Left colon (tissue), 2 donors: ENCODE measurements around the gene SMYD2. TPM values are rescaled to one million over a fixed set of nuclear protein-coding genes. Genes with fewer than 3 reads are reported as not detected.

ENCODE experiments used
- ATAC-seq: fragments of 200-7000 bp; cut with Tn5 transposase; one replicate; pipeline ENCODE4 v1.9.1; 2020; ENCODE audit warnings: mild to moderate bottlenecking, moderate library complexity
- DNase-seq, 2 donors: peaks; one replicate each; pipeline ENCODE4 v3.0.0-alpha.2; 2020
- intact Hi-C, 2 donors: fragments of 100-400 bp; cut with DNase I in 1 of 2; cut with micrococcal nuclease in 1 of 2; formaldehyde crosslinking; loops; one replicate each; pipeline versions ENCODE4 v1.11.2 to v1.14.0; 2022; cut with DNase I, micrococcal nuclease
- total RNA-seq, 2 donors: library from RNA; stranded (reverse); fragmentation: NEBNext Ultra II Directional; extraction: Animal tissue kit (Norgen Biotek cat#: 25700); gene quantifications; one replicate each; pipeline ENCODE4 v1.2.1, GENCODE V29; 2021
- donor health status: DM: no; HTN: no; CAD: no.
- donor health status: DM: yes; HTN: yes; CAD: no.

SMYD2 gene
- total RNA-seq, 2 donors from 2014 or later: 17.7 to 21.1 TPM

DNA sequence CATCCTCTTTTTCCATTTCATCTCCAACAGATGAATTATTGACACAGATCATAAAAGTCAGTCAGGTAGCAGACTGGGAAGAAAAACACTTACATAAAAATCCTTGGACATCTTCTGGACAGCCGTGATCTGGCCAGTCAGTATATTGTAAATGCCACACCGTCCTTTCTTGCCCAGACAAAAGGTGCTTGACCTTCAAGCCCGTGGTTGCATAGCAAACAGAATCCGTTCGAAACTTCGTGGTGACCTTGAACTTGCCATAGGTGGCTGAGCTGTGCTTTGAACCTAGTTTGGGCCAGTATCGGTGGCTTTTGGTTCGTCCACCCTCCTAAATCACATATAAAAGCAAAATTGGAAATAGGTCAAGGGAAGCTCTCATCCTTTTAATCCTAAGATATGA is 88.4 kb downstream of the SMYD2 start:
- ATAC-seq (no peak), DNase-seq (no peak)
- intact Hi-C loops: no loop called here

DNA sequence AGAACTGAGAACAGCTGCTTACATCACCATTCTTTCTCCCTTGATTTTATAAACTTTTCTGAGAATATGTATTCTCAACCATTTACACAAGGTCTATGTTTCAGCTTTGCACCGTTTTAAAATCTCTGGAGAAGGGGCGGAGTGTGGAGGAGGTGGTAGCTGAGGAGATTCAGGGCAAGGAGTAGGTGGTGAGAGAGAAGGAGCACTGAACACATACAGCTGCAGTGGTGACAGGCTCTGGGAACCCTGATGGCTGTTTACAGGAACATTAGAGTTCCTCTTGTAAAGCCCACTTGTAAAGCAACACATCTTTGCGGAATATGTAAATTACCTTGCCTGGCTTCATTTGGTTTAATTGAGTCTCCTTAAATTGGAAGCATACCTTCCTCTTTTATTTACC is 89.7 kb downstream of the SMYD2 start:
- intact Hi-C loops: no loop called here
- no peak for DNase-seq
- no peak for ATAC-seq

DNA sequence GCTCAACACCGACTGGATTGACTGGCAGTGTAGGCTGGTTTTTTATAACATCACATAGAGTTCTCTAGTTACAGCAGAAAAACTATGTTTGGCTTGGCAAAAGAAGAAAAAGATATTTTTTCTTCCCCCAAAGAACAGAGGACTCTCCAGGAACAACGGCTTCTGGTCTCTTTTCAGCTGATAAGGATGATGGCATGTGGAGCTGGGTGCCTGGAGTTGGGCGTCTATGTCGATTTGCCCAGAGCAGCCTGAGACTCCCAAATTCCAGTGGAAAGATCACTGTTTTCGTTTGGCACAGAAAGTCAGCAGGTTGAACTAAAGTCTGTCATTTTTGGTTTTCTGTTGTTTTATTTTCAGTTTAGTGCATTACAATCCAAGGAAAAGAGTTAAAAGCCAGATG is 91.1 kb downstream of the SMYD2 start:
- no peak for DNase-seq
- ATAC-seq: no peak
- intact Hi-C loops: no loop called here

DNA sequence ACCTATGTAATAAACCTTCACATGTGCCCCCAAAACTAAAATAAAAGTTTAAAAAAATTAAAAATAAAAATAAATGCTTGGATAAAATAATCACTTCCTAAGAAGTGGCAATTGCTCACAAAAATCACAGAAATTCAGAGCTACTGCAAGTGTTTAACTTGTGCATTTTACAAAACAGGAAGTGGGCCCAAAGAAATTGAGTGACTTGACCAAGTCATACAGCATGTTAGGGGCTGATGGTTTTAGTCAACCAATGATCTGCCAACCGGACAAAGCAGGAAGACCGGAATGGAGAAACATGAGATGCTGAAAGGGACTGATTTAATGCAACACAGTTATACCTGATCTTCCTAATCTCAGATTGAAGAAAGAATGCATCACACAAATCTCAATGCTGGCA is 96.5 kb downstream of the SMYD2 start:
- ATAC-seq (no peak), DNase-seq (no peak)
- intact Hi-C loops: no loop called here

DNA sequence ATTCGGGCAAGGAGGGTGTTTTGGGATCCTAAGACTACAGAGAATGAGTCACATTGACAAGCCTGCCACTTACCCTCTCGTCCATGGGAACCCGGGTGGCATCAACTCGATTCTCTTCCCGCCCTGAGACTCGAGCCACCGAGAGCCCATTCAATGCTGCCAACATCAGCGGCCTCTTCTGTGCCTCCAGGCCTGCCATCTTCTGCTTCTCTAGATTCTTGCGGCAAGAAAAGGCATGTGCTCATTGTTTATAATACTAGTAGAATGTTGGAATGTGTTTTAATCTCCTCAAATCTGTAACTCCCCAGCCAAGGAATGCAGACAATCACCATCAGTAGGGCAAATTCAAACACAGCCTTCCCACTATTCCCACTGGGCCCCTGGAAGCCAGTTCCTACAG is 96.9 kb downstream of the SMYD2 start:
- intact Hi-C loops: no loop called here
- DNase-seq: no peak
- no peak for ATAC-seq

DNA sequence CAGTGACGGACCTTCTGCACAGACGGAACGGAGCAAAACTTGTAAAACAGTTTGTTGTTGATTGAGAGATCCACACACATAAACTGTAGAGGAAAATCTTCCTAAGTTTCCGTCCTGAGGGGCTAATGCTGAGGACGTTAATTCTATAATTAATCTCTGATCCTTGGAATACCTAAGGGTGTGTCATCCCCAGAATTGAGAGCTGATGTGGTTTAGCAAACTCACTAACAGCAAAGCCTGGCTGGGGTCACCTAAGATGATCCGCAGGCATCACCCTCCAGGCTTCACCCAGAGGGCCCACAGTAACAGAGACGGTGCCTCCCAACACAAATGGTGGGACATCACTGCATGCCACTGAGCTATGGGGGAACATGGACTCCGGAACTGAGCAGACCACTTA is 97.5 kb downstream of the SMYD2 start:
- intact Hi-C loops: no loop called here
- no peak for DNase-seq
- ATAC-seq: no peak

DNA sequence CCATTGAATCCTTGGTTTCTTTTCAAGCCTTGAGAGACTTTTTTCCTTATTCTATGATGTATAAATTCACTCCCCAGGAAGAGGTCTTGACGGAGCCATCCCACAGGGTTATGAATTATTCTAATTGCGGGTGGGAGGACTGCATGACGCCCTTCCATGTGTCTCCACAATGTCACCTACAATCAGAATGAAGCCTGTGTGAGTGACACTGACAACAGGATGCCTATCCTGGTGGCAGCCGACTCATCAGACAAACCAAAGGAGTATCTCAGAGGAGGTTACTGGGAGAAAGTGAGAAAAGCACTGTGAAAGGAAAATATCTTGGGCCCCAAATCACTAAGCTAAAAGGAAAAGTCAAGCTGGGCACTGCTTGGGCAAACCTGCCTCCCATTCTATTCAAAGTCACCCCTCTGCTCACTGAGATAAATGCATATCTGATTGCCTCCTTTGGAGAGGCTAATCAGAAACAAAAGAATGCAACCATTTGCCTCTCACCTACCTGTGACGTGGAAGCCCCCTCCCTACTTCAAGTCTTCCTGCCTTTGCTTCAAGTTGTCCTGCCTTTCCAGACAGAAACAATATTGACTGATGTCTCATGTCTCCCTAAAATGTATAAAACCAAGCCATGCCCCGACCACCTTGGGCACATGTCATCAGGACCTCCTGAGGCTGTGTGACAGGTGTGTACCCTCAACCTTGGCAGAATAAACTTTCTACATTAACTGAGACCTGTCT is 98.4 kb downstream of the SMYD2 start:
- intact Hi-C loops: no loop called here
- DNase-seq (no peak), ATAC-seq (no peak)

DNA sequence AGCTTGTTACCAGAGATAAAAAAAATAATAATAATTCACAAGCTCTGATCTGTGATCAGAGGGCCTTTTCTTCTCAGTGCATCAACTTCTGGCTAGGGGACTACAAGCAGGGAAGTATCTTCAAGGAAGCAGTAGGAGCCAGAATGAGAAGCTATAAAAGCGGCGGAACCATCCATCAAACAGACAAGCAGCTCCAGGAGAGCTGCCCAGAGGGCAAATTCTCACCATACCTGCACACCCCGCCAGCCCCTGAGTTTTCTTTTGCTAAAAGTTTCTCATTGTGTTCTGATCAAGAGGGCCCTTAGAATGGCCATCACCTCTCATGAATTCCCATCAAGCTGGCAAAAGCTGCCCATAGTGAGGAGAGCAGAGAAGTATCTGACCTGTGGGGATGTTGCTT is 99.4 kb downstream of the SMYD2 start:
- no peak for ATAC-seq
- intact Hi-C loops: no loop called here

DNA sequence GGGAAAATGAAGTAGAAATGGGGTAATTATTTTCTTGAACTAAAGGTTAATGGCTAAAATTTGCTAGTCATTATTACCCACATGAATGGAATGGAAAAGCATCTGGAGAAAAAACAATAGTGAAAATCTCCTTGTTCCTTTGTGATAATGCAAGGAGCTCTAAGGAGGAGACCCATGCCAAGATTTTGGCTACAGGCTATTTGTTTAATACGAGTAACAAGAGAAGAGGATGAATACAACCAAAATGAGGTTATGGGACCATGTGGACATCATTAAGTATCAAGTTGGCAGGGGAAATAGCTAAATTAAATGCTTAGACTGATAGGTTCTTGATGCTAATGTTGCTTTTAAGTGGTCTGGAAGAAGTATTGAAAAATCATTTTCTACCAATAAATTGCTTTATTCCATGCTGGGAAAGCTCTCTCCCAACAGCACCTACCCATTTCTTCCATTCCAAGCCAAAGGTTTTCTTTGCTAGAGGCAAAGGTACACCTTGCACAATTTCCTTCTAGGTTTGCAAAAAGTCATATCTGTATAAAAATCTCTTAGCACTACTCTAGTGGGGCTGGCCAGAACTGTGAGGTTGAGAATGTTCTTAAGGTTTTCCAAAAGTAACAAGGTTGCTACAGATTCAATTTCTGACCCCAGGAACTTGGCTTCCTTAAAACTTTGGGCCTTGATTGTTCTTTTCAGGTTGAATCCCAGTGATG is 100.2 kb downstream of the SMYD2 start:
- no peak for DNase-seq
- ATAC-seq: no peak
- intact Hi-C loops: no loop called here

More for the DNA sequence above, 99.4 kb downstream of the SMYD2 start:
- no peak for DNase-seq

DNA sequence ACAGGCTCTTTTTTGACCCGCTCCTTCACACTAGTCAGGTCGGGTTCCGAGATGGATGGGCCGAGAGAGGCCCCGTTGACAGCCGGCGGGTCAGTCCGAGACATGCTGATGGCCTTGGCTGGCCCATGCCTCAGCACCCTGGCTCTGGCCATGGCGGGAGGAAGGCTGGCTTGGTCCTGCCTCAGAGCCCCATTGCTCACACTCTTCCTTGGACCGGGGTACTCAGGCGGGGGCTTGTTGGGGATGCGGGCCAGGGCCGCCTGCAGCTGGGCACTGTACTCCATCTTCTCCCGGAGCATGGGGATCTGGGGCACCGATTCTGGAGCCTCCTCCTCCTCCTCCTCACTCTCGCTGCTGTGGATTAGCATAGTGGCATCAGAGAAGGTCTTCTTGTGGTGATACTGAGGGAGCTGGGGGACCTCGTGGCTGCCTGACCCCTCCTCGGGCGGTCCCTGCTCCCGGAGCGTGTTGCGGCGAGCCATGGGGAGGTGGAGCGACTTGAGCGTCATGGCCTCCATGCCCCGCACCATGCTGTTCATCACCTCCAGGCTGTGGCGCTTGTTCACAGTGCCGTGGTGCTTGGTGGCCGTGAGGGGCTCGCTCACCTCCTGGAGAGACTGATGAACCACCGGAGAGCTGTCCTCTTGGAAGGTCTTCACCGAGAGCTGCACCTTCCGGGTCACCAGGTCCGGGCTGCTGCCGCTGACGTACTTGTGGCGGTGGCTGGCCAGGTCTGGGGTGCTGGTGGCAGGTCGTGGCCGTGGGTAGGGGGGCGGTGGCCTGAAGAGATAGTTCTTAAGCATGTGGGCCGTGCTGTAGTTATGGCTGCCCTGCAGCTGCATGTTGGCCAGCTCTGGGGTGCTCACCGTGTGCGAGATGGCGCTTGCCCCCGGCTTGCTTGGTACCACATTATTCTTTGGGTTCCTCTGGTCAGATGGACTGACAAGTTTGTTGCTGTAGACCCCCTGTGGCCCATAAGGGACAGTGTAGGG is 102.7 kb downstream of the SMYD2 start:
- no peak for ATAC-seq
- no peak for DNase-seq
- intact Hi-C loops: no loop called here

DNA sequence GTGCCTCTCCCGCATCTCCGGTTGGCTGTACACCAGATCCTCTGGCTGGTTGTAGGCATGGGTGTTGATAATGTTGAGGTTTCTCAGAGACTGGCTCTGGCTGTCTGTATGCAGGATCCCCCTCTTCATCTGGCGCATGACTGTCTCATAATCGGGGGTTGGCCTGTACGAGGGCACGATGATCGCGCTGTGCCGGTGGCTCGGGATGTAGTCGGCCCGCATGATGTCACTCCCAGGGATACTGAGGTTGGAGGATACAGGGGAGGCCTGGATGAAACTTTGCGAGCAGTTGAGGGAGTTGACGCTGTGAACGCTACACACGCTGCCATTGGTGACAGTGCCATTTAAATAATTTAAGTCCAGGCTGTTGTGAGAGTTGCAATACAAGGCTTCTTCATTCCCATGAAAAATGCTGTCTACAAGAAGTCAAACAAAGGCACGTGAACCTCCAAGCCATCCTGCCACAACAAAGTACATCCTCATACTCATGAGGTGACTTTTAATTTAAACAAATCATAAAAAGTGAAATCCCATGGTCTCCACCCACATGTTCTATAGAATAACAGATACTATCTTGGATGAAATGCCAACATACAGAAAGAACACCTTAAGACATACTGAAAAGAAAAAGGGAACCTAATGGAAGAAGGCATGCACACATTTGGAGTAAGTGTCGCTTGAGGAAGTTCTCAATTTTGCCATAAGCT is 103.6 kb downstream of the SMYD2 start:
- intact Hi-C loops: loop anchor here in 1 of 2 donors (5.0 kb wide), 1 partner anchor 198 kb away; no protein-coding TSS in a partner anchor
- DNase-seq: no peak
- no peak for ATAC-seq

DNA sequence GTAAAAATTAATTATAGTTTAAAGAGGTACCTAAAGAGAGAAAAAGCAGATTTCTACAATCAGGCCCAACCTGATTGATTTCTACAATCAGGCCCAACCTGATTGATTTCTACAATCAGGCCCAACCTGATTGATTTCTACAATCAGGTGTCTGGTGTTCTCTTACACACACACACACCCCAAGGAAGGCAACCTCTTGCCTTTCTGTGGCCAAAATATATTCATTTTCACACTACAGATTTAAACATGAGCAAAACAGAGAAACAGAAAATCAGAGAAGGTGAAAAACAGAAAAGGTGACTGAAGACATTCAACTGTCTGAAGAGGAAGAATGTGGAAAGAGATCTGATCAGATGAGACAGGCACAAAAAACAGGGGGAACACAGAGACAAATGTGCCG is 104.5 kb downstream of the SMYD2 start:
- intact Hi-C loops: loop anchor here in 1 of 2 donors (5.0 kb wide), 1 partner anchor 197 kb away; no protein-coding TSS in a partner anchor
- DNase-seq: no peak

DNA sequence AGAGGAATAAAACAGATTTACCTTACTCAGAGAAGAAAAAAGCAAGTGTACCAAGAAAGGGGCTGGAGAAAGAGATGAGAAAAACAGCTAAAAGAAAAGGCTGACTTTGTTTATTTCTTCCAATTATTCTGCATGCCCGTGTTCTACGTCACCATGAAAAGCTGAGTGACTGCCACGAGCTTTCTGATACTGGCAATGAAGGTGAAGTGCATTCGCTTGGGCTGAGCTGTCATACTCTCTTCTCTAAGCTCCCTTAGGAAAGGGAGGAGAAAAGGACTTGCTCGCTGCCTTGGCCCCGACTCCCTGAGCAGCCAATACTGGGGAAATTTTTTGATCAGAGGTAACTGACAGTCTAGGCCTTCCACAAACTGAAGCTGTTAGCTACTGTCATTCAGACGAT is 105.4 kb downstream of the SMYD2 start:
- DNase-seq (no peak), ATAC-seq (no peak)
- intact Hi-C loops: loop anchor here in 1 of 2 donors (5.0 kb wide), 1 partner anchor 196 kb away; no protein-coding TSS in a partner anchor

More for the DNA sequence above, 104.5 kb downstream of the SMYD2 start:
- no peak for ATAC-seq
